GM18505 (cell line): ENCODE measurements around the gene XPR1.

ENCODE experiments used
- ATAC-seq: cut with Tn5 transposase; IDR thresholded peaks from one replicate; pipeline ENCODE4 v1.9.1; 2021; ENCODE audit not compliant: unreplicated experiment
- POLR2A ChIP-seq: IDR thresholded peaks from 4 replicates; pipeline ENCODE4 v1.6.1; 2011; ENCODE audit warnings: borderline replicate concordance; ENCODE audit not compliant: insufficient read depth, insufficient read length; ENCODE audit errors: extremely low read depth

Gene XPR1

DNA sequence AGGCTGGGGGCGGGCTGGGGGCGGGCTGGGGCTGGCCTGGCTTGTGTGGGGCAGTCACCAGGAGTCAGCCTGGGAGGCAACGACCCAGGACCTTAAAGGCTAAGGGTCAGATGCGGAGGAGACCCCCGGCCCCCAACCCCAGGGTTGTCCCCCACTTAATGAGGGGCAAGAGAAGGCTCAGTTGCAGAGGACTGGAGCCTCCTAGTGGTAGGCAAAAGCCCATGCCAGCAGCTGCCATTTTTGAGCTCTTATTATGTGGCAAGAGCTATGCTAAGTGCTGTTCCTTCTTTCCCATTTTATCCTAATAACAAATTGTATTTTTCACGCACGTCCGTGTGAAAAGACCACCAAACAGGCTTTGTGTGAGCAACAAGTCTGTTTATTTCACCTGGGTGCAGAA, 288.9 kb downstream of the XPR1 start:
- TF ChIP-seq POLR2A: no peak
- no peak for ATAC-seq

- no peak for ATAC-seq
- TF ChIP-seq POLR2A: no peak
Measured at GRCh38 chr1:180921386-180921785, 289.6 kb downstream of the XPR1 start.

DNA sequence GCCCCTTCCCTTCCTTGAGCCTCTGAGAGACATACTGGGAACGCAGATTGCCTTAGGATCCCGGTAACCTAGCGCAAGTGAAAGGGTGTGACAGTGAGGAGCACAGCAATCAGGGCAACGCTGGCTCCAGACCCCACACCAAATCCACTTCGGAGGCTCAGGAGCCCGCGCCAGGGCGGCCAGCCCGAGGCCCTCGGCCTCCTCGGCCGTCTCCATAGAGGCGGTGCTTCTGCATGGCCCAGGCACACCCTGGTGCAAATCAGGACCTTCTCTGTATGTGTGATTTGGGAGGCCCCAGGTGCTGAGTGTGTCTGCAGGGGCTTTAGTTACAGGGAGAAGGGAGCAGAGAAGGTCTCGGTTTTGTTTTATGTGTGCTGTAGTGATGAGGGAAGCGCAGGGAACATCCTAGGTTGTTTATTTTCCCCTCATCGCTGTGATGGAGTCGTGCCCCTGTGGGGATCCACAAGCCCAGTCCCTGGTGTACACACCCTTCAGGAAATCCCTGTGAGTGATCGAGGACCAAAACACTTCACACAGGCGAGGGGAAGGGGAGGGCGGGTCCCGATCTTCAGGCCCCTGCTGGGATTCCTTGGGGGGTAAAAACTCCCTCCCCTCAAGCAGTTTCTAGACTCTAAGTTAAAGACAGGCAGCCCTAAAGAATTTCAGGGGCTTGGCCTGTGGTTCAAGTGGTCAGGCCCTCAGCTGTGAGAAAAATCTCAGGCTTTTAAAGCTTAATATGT, 290.2 kb downstream of the XPR1 start:
- no peak for ATAC-seq
- no peak for TF ChIP-seq POLR2A

GRCh38 chr1:180922631-180923015, 290.8 kb downstream of the XPR1 start:
- TF ChIP-seq POLR2A: no peak
- ATAC-seq: no peak

- TF ChIP-seq POLR2A: no peak
- no peak for ATAC-seq
Measured at GRCh38 chr1:180923021-180923841, 291.4 kb downstream of the XPR1 start.

DNA sequence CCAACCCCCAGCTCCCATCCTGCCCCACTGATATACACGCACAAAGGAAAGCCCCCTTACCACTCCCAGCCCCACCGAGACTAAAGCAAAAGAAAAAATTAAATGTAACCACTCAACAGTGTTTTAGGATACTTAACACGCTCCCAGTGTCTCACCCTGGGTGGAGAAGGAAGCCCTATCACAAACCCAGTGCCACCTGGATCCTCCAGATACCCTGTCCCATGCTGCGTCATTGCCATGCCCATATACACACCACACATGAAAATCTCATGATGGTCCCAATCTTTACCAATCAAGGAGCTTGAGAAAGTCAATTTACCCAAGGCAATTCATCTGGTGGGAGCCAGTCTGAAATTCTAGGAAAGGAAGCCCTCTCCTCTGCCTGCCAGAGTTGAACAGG, 292.1 kb downstream of the XPR1 start:
- ATAC-seq: no peak
- TF ChIP-seq POLR2A: no peak

DNA sequence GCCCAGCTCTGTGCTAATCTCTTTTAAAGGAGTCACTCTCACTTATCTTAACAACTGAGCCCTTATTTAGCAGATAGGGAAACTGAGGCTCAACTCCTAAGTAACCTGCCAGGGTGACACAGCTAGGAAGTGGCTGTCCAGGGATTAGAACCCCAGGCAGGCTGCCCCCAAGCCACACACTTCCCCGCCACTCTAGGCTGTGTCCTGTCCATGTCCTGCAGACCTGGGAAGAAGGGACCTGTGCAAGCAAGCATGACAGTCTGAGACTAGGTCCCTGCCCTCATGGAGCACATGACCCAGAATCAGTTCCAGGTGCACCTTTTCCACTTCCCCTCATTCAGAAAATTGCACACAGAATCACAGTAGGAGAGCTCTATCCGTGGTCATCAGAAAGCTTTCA, 293.1 kb downstream of the XPR1 start:
- no peak for ATAC-seq
- no peak for TF ChIP-seq POLR2A

DNA sequence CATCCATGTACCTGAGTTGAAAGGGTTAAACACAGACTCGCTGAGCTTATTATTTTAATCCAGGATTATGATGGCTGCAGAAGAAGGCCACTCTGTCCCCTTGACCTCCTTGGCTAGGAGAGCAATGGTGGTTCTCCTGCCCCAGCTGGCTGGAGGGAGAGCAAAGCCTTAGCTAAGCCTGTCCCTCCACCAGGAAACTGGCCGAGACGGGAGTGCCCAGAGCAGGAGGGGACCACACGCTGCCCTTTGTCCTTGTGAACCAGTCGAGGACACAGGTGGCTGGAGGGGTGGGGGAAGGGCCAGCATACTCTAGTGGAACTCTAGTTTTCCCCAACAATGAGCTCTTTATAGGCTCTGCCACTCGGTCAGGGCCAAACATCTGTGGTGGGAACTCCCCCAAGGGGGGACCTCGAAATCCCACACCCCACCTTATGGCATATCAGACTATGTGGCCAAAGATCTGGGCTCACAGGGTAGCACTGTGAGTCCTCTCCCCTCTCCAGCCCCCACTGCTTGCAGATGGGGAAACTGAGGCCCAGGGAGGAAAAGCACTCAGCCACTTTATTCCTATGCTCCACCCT, 293.7 kb downstream of the XPR1 start:
- no peak for TF ChIP-seq POLR2A
- ATAC-seq: no peak

DNA sequence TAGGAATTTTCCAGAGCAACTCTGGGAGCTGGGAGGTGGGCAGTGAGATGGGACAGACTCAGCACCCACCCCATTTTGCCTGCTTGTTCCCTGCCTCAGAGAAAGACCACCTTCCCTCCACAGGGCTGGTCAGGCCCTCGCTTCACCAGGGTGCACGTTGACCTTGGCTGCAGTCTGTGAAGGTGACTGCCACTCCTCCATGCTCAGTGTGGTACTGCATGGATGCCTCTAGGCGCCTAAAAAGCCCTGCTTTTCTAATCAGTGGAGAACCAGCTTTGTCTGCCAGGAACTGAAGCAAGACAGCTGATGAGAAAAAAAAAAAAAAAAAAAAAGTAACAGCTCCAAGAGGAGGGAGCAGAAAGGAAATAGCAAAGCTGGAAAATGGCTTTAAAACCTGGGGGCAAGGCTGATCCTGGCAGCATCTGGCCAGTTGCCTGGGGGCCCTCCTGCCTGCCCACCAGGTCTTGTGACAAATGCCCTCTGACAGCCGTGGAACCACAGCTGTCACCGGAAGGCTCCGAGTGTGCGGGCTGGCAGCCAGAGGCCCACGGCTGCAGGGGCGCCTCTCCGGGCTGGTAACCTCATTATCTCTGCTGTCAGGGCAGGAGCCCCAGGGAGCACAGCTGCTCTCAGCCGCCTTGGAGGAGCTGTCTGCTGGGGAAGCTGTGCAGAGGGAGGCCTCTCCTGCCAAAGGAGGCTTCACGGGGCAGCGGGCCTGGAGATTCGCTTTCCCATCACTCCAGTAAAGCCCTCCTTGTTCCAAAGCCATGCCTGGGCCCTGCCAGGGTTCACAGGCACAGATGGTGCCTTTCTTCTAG, 294.6 kb downstream of the XPR1 start:
- no peak for TF ChIP-seq POLR2A
- peak; percentile 49 for ATAC-seq

DNA sequence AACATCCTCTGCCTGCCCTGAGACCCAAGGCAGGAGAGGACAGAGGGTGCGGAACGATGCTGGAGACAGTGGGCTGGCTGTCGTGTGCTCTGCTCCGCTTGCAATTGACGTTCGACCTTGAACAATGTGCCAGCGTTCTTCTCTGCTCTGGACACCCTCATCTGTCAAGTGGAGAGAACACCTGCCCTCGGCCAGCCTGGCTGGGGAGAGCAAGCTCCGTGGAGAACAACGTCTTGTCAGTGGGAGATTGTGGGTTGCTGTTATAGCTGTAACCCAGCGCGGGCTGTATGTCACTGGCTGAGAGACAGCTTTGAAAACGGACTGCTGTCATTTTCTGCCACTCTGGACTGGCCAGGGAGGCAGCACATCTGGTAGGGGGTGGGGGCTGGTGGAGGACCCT, 295.5 kb downstream of the XPR1 start:
- ATAC-seq: no peak
- TF ChIP-seq POLR2A: no peak

GRCh38 chr1:180927841-180928240, 296.0 kb downstream of the XPR1 start:
- no peak for TF ChIP-seq POLR2A
- ATAC-seq: no peak

- ATAC-seq: no peak
- TF ChIP-seq POLR2A: no peak
Measured at GRCh38 chr1:180928331-180929230, 296.8 kb downstream of the XPR1 start.
